GM12892 (cell line): ENCODE results near the gene POLD4.

Experiments used
- POLR2A ChIP-seq: IDR thresholded peaks from 2 replicates; pipeline ENCODE4 v1.6.1; 2011; ENCODE audit warnings: low read depth, low read length, control low read depth
- POLR2AphosphoS5 ChIP-seq: IDR thresholded peaks from 2 replicates; pipeline ENCODE4 v1.6.1; 2011; ENCODE audit warnings: low read depth, low read length, control low read depth

DNA sequence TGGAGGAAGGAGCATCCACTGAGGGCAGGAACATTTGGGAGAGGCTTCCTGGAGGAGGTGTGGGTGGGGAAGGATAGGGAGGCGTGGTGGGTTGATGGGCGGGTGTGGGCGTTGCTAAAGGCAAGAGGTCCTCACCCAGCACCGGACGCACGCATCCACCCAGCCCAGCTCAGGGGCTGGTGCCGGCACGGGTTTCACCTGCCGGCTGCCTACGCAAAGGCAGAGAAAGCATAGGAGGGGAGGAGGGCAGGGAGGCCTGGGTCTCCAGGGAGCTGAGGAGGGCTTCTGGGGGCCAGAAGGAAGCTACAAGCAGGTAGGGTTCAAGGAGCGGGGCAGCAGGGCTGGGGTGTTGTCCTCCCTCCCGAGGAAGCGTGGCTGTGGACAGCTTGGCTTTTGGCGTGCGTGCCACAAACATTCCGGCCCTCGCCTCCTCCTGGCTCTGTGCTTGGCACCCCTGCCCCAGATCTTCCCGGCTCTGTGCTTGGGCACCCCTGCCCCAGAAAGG lies 42.2 kb downstream of the POLD4 start:
- no peak for TF ChIP-seq POLR2A
- TF ChIP-seq POLR2AphosphoS5 = no peak
